ENCODE data around the gene HES5. TPM values are rescaled to one million over a fixed set of nuclear protein-coding genes. Genes with fewer than 3 reads are reported as not detected.
A peak's percentile ranks its signal among the peaks of the same experiment; 100 is the strongest.
"Not testable (repeated sequence)": the region's sequence is repeated elsewhere in the genome, so short reads cannot be mapped to it uniquely, and the experiment has no call there.

HES5 gene
- total RNA-seq (1 to 10 TPM in 2 of 4 donors, under 1 TPM in 2; 0.61 to 1.8 (median 1.2) TPM), polyA plus RNA-seq (0.52 TPM)
- long read RNA-seq, donor 1, transcript HES5-201 (3 exons, 1,306 nt): major isoform, 7 of 8 reads
- long read RNA-seq, donor 1, partial matches to known transcripts: 1 of 8 reads
- long read RNA-seq, donor 1, other reads (novel, unspliced or antisense): 0 of 8 reads
- long read RNA-seq, donor 2, partial matches to known transcripts: 1 of 3 reads
- long read RNA-seq, donor 2, other reads (novel, unspliced or antisense): 1 of 3 reads
- long read RNA-seq, donor 3: 0 reads
- long read RNA-seq, donor 4, transcript HES5-201 (3 exons, 1,306 nt): major isoform, 5 of 5 reads
- long read RNA-seq, donor 4, partial matches to known transcripts: 0 of 5 reads
- long read RNA-seq, donor 4, other reads (novel, unspliced or antisense): 0 of 5 reads

DNA sequence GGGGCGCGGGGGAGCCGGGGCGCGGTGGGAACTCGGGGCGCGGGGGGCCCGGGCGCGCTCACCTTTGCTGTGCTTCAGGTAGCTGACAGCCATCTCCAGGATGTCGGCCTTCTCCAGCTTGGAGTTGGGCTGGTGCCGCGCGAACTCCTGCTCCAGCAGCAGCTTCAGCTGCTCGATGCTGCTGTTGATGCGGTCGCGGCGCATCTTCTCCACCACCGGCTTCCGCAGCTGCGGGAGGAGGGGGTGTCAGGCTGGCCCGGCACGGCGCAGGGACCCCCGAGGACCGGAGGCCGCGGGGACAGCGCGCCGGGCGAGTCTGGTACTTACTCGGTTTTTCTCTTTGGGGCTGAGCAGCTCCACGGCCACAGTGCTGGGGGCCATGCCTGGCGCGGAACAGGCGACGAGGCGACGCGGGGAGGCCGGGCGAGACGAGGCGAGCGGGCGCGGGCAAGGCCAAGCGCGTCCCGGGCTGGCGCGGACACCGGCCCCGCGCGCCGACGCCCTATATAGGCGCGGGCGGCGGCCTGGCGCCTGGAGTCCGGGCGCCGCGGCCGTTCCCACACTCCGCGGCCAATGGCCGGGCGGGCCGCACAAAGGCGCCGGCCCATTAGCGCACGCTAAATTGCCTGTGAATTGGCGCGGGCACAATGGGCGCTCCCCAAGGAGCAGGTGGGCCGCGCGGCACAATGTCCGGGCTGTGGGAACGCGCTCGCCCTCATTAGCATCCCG is at the start of gene HES5:
TSS of gene HES5 (minus strand) at position 480 of the 729 bp plus-strand sequence. CDS start at position 381, 99 bp downstream.
- H3K4me1 ChIP-seq (ENCODE audit: control insufficient read depth, insufficient read depth, low read length): peaks cover 10% of the 10 kb centered on the region
- intact Hi-C loops (cut with DNase I): no loop called here
- 1% methylated on average over 91 of the region's 91 CpGs for WGBS
- H3K9me3 ChIP-seq (ENCODE audit: control insufficient read depth, low read length): no peaks in the 10 kb centered on the region
- ATAC-seq (peak; percentile 5 to 39), DNase-seq (peak in 2 of 3 donors; percentile 81 to 82)
- H3K27me3 ChIP-seq (ENCODE audit: control insufficient read depth, insufficient read depth): no peaks in the 10 kb centered on the region
- peak within 1 kb of the TSS; percentile 33 for H3K27ac ChIP-seq (ENCODE audit: low read length)
- peak within 1 kb of the TSS; percentile 52 for H3K4me3 ChIP-seq (ENCODE audit: low read length)

- no peaks in the 10 kb centered on the region for H3K27me3 ChIP-seq (ENCODE audit: control insufficient read depth, insufficient read depth)
- intact Hi-C loops (cut with DNase I): no loop called here
- ATAC-seq (no peak), DNase-seq (no peak)
- 40% methylated on average over 4 of the region's 4 CpGs for WGBS
- H3K4me3 ChIP-seq (ENCODE audit: low read length): no peak overlapping the region
- no peaks in the 10 kb centered on the region for H3K4me1 ChIP-seq (ENCODE audit: control insufficient read depth, insufficient read depth, low read length)
- no peaks in the 10 kb centered on the region for H3K9me3 ChIP-seq (ENCODE audit: control insufficient read depth, low read length)
- peak overlapping the region; percentile 39 for H3K27ac ChIP-seq (ENCODE audit: low read length)
These were observed 48.7 kb upstream of the HES5 start for GRCh38 chr1:2578758-2579118.

GRCh38 chr1:2577565-2578075 is 47.6 kb upstream of the HES5 start:
- H3K4me1 ChIP-seq (ENCODE audit: control insufficient read depth, insufficient read depth, low read length); H3K27me3 ChIP-seq (ENCODE audit: control insufficient read depth, insufficient read depth); H3K9me3 ChIP-seq (ENCODE audit: control insufficient read depth, low read length); intact Hi-C loops (cut with DNase I); H3K4me3 ChIP-seq (ENCODE audit: low read length): not testable (repeated sequence)
- DNase-seq (peak in 2 of 3 donors; percentile 5 to 57), ATAC-seq (peak in 1 of 2 donors; percentile 2)
- 63% methylated on average over 21 of the region's 23 CpGs for whole genome bisulfite sequencing
- peak overlapping the region; percentile 88 for H3K27ac ChIP-seq (ENCODE audit: low read length)

- no peaks in the 10 kb centered on the region for H3K9me3 ChIP-seq (ENCODE audit: control insufficient read depth, low read length)
- DNase-seq (peak; percentile 15 to 71 (median 61)), ATAC-seq (peak in 1 of 2 donors; percentile 36)
- H3K4me3 ChIP-seq (ENCODE audit: low read length): no peak overlapping the region
- H3K27me3 ChIP-seq (ENCODE audit: control insufficient read depth, insufficient read depth): no peaks in the 10 kb centered on the region
- peak overlapping the region; percentile 10 for H3K27ac ChIP-seq (ENCODE audit: low read length)
- intact Hi-C loops (cut with DNase I): no loop called here
- no peaks in the 10 kb centered on the region for H3K4me1 ChIP-seq (ENCODE audit: control insufficient read depth, insufficient read depth, low read length)
- WGBS: 77% methylated on average over 23 of the region's 23 CpGs
These were observed 46.0 kb upstream of the HES5 start for GRCh38 chr1:2575801-2576663.

DNA sequence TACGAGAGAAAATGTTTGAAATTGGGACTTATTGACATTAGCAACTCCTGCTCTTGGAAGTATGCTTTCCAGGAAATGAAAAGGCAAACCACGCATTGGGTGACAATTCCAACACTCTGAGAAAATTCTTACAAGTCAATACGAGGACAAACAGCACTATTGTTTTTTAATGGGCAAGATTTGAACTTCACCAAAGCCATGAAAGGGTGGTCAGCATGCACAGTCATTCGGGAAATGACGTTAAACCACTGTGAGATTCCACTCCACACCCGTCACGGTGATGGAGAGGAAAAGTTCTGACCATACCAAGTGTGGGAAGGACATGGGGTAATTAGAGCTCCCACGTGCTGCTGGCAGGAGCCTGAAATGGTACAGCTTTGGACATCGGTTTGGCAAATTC is 44.3 kb upstream of the HES5 start:
- Histone ChIP-seq H3K4me1 (ENCODE audit: control insufficient read depth, insufficient read depth, low read length) (no peaks in the 10 kb centered on the region), H3K27ac (ENCODE audit: low read length) (no peak overlapping the region), H3K27me3 (ENCODE audit: control insufficient read depth, insufficient read depth) (no peaks in the 10 kb centered on the region), H3K4me3 (ENCODE audit: low read length) (no peak overlapping the region), H3K9me3 (ENCODE audit: control insufficient read depth, low read length) (no peaks in the 10 kb centered on the region)
- intact Hi-C loops (cut with DNase I): no loop called here
- no peak for ATAC-seq
- peak in 1 of 3 donors; percentile 7 for DNase-seq
- WGBS: 71% methylated on average over 9 of the region's 9 CpGs

- ATAC-seq (no peak), DNase-seq (no peak)
- H3K9me3 ChIP-seq (ENCODE audit: control insufficient read depth, low read length): no peaks in the 10 kb centered on the region
- no peak overlapping the region for H3K4me3 ChIP-seq (ENCODE audit: low read length)
- no peaks in the 10 kb centered on the region for H3K4me1 ChIP-seq (ENCODE audit: control insufficient read depth, insufficient read depth, low read length)
- no peak overlapping the region for H3K27ac ChIP-seq (ENCODE audit: low read length)
- intact Hi-C loops (cut with DNase I): no loop called here
- 87% methylated on average over 8 of the region's 8 CpGs for WGBS
- H3K27me3 ChIP-seq (ENCODE audit: control insufficient read depth, insufficient read depth): no peaks in the 10 kb centered on the region
These were observed 43.3 kb upstream of the HES5 start for GRCh38 chr1:2573250-2573920.

- Histone ChIP-seq H3K4me3 (ENCODE audit: low read length) (no peak overlapping the region), H3K27me3 (ENCODE audit: control insufficient read depth, insufficient read depth) (no peaks in the 10 kb centered on the region), H3K9me3 (ENCODE audit: control insufficient read depth, low read length) (no peaks in the 10 kb centered on the region), H3K4me1 (ENCODE audit: control insufficient read depth, insufficient read depth, low read length) (no peaks in the 10 kb centered on the region), H3K27ac (ENCODE audit: low read length) (no peak overlapping the region)
- ATAC-seq: no peak
- peak in 1 of 3 donors; percentile 10 for DNase-seq
- WGBS: 89% methylated on average over 9 of the region's 9 CpGs
- intact Hi-C loops (cut with DNase I): no loop called here
These were observed 41.3 kb upstream of the HES5 start for GRCh38 chr1:2571348-2571747.

- intact Hi-C loops (cut with DNase I): no loop called here
- DNase-seq: peak in 2 of 3 donors; percentile 9 to 19
- WGBS: 86% methylated on average over 17 of the region's 17 CpGs
- Histone ChIP-seq H3K4me1 (ENCODE audit: control insufficient read depth, insufficient read depth, low read length) (no peaks in the 10 kb centered on the region), H3K27ac (ENCODE audit: low read length) (no peak overlapping the region), H3K4me3 (ENCODE audit: low read length) (no peak overlapping the region), H3K9me3 (ENCODE audit: control insufficient read depth, low read length) (no peaks in the 10 kb centered on the region), H3K27me3 (ENCODE audit: control insufficient read depth, insufficient read depth) (no peaks in the 10 kb centered on the region)
- no peak for ATAC-seq
These were observed 40.3 kb upstream of the HES5 start for GRCh38 chr1:2570332-2570731.

- H3K27me3 ChIP-seq (ENCODE audit: control insufficient read depth, insufficient read depth); intact Hi-C loops (cut with DNase I); H3K4me3 ChIP-seq (ENCODE audit: low read length); ATAC-seq; H3K4me1 ChIP-seq (ENCODE audit: control insufficient read depth, insufficient read depth, low read length); H3K9me3 ChIP-seq (ENCODE audit: control insufficient read depth, low read length); H3K27ac ChIP-seq (ENCODE audit: low read length): not testable (repeated sequence)
- WGBS: 76% methylated on average over 13 of the region's 13 CpGs
- DNase-seq: peak in 2 of 3 donors; percentile 38 to 43
These were observed 39.6 kb upstream of the HES5 start for GRCh38 chr1:2569703-2570102.

DNA sequence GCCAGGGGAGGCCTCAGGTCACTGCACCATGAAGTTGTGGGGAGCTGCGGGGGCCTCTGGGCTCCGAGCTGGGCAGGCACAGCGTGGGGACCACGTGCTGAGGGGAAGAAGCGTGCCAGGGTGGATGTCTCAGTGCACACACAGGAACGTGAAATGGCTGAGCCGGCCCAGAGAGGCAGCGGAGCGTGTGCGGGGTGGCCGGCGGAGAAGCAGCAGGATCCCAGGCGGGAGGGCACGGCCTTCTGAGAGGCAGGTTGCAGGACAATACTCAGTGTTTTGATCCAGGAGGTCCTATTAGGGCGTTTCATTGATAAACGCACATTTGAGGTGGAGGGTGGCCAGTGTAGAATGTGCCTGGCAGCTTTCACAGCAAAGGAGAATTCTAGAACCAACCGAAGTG is 39.0 kb upstream of the HES5 start:
- Histone ChIP-seq H3K27me3 (ENCODE audit: control insufficient read depth, insufficient read depth) (no peaks in the 10 kb centered on the region), H3K4me1 (ENCODE audit: control insufficient read depth, insufficient read depth, low read length) (no peaks in the 10 kb centered on the region), H3K4me3 (ENCODE audit: low read length) (no peak overlapping the region), H3K27ac (ENCODE audit: low read length) (no peak overlapping the region), H3K9me3 (ENCODE audit: control insufficient read depth, low read length) (no peaks in the 10 kb centered on the region)
- DNase-seq (peak in 2 of 3 donors; percentile 25 to 49), ATAC-seq (no peak)
- intact Hi-C loops (cut with DNase I): no loop called here
- 79% methylated on average over 17 of the region's 17 CpGs for WGBS
